Stimulated activated naive CD4-positive, alpha-beta T cell (primary cell): Measurements from ENCODE around the gene FAM20A.

Experiments
- DNase-seq, 6 experiments: peaks; one replicate each; lab custom pipeline; 2025; lab: John Stamatoyannopoulos, UW

Gene FAM20A

DNA sequence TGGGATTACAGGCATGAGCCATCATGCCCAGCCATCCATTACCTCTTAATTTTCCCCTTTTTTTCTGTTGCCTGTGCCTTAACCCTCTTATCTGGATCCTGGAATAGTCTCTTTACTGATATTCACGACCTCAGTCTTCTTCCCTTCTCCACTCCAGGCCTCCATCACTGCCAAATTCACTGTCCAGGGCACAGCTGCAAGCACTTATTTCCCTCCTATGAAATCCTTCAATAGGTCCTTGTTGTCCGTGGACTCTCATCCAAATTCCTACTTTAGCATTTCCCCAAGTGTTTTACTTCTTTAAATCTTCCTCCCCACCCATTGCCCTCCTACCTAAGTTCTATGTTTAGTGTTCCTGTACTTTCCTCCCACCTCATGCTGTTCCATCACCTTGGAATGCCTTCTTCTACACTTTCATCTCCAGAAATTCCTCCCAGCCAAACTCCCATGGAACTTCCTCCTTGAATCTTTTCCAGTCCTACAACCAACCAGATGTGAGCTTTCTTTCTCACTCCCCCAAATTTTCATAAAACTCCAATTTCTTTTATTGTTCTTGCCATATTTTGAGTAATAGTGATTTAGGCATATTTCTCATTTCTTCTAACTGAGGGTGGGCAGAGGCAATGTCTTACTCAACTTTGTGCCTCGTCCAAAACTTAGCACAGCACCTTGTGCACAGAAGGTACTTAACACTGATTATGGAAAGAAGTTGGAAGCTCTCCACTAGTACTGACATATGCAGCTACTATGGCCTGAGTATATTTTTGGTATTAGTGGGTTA, 35.3 kb downstream of the FAM20A start:
- no peak for DNase-seq

DNA sequence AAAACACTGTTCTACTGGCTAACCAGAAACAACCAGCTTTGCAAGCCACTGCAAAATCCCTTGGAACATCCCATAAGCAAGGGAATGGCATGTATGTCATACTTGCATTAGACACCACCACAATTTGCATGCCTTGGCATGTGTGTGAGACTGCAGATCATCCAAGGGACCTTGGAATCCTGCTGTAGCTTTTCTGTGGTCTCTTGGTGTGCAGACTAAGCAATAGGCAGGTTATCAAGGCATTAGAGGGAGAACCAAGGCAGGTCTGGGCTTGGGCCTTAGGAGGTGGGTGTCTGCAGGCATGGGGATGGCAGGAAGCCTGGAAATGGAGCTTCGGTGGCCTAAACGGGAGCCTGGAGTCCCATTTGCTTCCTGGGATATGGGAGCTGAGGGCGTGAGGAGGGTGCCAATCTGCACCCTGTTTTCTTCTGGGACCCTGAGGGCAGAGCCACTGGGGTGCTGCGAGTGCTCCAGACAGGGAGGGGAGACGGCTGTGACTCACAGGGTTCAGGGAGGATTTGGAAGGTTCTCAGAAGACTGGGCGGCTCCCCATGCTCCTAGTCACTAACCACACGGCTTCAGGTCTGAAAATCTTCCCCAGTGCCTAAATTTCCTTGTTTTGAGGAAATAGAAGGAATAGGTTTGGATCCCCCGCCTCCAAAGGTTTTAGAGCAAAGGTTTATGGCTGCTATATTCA, 36.6 kb downstream of the FAM20A start:
- no peak for DNase-seq

DNA sequence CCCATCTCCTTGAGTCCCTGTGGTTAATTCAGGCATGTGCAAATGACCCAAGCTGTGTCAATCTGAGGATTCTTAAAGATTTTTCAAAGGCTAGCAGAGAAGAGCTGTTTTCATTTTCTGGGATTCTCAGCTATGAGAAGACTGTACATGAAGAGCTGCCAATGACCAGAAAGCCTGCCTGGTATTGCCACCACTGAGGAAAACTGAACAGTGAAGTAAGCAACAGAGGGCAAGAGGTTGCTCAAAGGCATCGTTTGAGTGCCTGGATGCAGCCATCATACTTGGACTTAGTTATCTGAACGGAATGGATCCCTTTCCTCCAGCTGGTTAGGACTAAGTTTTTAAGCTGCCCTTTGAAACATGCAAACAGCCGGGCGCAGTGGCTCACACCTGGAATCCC, 38.4 kb downstream of the FAM20A start:
- no peak for DNase-seq

DNA sequence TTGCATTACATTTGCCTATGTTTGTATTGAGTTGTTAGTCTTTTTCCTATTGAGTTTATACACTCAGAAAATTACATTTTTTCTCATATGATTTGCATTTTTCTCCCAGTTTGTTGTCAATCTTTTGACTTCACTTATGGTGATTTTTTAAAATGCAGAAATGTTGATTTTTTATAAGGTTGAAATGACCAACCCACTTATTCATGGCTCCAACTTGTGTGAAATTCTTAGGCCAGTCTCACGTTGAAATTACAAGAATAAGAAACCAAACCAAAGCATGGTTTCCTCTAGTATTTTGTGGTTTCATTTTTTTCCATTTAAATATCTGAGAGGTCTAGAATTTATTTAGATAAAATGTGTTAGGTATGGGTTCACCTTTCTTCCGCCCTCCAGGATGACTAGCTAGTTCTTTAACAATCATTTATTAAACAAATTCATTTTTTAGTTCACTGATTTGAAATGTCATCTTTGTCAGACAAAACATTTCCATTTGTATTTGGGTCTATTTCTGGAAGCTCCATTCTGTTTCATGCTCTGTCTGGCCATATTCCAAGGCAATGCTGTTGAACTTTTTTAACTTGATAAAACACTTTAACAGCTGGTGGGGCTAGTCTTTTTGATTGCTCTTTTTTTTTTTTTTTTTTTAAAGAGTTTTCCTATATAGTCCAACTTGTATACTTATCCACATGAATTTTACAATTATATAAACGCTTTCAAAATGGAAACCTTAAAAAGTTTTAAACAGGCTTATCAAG, 40.0 kb downstream of the FAM20A start:
- DNase-seq = no peak

DNA sequence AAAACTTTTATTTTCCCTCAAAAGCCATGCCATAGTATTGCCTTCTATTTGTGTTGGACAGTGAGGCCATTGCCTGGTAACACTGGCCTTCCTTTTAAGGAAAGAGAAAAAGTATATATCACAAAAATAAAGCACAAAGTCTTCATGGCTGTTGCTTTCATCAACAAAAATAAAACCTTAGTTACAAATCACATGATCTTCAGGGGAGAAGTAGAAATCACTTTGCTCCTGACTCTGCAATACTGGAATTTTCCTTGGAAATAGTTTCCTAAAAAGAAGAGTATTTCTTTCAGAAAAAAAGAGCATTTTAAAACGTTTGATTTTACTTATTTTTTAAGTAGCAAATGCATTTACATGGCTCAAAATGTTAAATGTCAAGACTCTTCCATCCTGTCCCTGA, 41.9 kb downstream of the FAM20A start:
- DNase-seq = no peak

DNA sequence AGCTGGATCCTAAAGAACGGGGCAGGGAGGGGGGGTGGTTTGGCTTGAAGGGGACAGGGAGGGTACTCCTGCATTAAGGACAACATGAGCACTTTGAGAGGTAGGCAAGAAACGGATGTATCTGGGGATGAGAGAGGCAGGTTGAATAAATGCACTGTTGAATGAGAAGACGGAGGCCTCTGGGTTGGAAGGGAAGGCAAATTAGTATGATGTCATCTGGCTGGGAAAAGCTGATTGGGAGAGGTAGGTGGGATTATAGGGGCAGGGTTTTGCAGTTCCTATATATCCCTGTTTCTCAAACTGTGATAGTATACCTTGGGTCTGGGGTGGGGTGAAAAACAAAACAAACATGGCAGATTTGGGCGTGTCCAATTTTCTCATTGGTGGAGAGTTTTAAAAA, 44.6 kb downstream of the FAM20A start:
- no peak for DNase-seq

DNA sequence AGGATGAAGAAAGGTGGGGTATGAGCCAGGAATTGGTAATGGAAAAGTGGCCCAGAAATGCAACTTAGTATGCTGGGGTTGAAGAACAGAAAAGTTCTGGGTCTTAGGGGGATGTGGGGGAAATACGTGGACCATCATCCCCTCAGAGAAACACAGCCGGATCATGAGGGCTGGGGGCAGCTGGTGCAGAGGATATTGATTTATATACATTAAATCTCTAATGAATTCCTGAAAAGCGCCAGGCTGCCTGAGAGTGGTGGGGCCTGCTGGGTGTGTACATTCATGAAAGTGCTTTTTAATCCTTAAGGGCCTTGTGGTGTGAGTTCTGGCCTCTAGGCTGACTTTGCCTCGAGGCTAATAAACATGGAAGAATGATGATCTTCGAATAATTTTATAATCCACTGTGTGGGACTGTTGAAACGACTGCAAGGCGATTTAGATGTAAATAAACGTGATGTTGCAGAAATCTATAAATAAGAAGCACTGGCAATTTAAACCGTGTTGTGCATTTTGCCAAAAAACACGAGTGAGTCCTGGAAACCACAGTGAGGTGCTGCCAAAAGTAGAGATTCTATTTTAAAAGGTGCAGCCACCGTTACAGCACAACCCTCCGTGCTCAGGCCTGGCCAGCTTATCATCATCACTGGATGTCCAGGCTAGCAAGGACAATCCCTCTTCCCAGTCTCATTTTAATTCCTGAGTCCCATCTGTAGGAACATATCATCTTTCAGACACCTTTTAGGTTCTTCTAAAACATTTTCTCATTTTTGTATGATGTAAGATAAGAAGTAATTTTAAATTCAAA, 56.9 kb downstream of the FAM20A start:
- DNase-seq = no peak

DNA sequence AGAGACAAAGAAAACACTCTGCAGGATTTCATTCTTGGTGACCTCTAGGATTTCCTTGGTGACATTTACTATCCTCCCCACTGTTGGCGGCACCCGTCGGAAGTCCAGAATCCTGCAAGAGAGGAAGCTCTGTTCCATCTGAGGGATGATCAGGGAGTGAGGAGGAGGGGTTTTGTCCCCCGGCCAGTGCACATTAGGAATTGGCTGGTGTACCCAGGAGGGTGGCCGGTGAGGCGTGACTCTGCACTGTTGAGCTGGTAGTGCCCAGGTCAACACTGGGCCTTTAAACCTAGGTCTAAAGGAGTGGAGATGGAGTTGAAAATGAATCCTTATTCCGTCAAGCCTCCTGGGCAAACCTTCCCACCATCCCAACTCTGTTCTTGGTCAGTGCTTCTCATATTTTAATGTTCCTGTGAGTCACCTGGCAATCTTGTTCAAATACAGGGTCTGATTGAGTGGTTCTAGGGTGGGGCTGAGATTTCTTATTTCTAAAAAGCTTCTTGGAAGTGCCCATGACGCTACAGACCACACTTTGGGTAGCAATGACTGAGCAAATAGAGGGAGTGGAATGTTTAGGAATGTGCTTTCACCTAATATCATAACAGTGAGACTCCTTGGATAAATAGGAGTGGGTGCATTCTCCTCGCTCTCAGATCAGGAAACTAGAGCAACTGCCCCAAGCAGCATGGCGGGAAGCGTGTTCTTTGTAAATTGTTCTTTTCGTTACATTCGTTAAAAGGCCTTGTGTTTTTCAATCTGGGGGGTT, 58.3 kb downstream of the FAM20A start:
- no peak for DNase-seq

DNA sequence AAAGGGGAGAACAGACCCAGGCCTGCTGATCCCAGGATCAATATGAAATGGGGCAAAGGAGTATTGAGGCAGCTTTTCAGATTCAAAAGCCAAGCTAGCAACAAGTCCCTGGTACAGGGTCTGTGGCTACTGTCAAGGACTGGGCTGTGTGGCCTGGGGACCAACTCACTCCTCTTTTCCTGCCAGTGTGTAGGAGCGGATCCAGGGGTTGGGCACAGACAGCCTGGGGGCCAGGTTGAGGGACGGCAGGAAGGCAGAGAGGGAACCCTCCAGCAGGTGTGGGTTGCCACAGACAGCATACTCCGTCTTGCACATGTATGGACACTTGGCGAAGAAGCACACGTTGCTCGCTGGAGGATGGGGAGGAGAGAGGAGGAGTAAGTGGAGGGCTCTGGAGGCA, 59.4 kb downstream of the FAM20A start:
- DNase-seq = no peak

DNA sequence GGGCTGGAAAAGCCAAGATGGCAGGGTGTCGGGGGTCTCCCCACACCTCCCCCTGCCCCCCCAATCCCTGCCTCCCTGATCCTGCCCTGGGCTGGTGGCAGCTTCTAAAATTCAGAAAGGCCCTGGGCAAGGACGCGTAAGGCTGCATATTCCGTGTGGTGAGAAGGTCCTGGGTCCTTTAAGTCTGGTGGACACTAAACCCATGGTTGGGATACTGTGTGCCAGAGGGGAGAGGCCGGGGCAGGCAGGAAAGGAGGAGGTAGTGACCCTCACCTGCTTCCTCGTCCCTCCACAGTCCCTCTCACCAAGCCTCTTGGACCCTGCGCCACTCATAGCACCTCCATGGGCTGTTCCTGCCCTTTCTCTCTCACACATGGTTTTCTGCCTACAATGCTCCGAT, 60.2 kb downstream of the FAM20A start:
- DNase-seq = no peak

DNA sequence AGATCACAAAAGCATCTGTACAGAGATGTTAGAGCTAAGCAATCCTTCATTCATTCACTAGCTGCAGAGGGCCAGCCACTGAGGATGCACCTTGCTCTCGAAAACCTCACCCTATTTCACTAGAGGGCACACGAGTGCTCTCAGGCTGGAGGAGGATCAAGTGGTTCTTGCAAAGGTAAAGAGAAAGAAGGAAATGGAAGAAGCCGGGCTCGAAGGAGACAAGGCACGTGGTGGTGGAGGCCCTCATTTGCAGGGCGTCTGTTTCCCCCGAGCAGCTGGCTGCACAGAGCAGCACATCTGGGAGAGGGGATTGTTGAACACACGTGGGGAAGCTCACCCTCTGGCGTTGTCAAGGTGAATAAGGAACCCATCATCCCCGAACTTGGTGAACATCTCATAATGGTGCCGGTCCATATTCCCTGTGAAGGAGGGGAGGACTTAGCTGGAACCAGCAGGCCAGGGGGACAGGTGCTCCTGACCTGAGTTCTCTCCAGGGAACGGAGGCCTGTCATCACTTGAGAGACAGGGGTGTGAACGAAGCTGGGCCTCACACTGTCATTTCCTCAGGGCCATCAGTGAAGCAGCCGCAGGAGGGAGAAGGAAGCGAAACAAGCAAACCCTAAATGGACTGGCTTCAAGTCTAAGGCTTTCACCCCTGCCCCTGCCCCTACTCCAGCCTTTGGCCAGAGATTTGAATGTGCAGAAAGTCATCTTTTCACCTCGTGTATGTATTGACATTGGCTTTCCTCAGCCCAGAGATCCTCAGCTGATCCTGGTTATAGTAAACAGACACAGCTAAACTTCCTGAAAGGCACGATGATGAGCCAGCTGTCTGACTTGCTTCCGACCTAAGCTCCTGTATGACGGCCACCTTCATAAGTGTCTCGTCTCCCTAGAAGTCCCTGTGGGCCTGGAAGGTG, 61.4 kb downstream of the FAM20A start:
- no peak for DNase-seq

DNA sequence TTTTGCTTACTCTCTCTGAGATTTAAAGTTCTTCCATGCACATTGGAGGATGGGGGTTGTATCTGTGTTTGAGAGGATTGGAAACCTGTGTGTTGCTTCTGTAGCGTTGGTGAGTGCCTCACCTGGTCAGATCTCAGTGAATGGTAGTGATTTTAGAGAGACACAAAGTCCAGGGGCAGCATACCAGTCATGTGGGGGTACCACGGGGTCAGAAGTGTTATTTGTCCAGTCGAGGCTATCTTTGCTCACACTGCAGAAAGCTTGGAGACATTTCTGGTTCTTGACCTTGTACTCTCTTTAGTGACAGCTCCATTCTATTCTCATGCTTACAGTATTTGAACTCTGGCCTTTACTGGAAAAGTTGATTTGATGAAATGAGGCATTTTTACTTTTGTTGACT, 65.2 kb downstream of the FAM20A start:
- DNase-seq = no peak

DNA sequence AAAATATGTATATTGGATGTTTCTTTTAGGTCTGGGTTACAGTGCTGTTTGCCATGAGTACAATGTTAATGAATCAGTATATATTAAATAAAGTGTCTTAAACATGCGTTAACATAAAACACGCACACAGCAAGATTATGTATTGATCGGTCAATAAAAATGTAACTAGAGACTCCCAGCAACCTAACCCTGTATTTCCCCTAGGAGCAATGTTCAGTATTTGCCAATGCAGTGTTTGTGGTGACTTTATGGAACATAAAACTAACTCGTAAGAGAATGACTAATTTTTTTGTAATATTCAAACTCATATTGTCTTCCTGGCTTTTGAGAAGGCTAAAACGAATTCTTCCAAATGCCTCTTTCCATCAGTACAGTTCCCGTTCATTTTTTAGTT, 66.5 kb downstream of the FAM20A start:
- DNase-seq = no peak

DNA sequence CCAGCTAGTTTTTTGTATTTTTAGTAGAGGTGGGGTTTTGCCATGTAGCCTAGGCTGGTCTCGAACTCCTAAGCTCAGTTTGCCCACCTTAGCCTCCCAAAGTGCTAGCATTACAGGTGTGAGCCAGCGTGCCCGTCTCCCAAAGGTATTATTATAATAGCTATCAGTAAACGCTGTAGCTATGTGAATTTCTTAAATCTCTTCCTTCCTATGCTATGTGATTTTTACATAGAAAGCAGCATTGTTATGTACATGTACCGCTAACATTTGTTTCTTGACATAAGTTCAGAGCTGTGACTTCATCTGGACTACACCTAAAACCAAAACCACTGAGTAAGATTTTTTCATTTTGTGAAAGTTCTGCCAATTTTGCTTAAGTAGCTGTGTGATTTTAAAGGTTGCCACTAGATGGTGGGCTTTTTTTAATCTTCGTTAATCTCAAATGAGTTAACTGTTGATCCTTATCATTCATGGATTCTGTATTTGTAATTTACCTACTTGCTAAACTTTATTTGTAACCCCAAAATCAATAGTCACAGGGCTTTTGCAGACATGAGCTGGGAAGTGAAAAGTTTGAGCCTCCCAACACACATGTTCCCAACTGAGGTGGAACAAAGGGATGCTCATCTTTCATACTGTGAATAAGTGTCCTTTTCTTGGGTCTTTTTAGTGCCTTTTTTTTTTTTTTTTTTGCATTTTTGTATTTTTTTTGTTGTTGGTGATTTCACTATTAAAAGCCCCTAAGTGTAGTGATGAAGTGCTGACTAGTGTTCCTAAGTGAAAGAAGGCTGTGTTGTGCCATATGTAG, 67.1 kb downstream of the FAM20A start:
- DNase-seq = no peak

DNA sequence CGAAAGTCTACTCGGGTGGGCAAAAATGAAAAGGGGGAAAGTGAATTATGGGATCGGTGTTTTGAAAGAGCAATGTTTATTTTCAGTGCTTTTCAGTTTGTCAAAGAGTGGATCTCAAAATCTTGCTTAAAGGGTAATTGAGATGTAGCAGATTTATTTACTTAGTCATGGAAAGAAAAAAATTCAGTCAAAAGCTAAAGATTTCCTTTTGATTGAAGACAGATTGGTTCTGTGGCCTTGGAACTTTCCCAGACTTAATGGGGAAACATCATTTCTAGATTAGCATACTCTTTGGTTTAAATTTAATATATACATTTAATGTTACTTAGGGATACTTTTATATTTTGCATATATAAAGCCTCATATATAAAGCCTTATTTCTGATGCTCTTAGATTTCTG, 68.3 kb downstream of the FAM20A start:
- no peak for DNase-seq

DNA sequence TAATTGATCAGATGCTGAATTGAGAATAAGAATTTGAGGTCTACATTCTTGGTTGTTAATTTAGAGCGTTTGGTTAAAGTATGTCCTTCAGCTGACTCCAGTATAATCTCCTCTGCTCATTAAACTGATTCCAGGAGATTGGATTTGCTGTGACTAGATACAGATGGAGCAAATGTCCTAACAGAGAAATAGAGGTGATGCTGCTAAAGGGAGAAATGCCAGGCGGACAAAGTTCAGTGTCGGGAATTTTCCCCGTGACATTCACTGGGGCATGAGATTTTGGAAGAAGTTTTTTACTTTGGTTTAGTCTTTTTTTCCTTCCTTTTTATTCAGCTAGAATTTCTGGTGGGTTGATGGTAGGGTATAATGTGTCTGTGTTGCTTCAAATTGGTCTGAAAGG, 69.9 kb downstream of the FAM20A start:
- no peak for DNase-seq

DNA sequence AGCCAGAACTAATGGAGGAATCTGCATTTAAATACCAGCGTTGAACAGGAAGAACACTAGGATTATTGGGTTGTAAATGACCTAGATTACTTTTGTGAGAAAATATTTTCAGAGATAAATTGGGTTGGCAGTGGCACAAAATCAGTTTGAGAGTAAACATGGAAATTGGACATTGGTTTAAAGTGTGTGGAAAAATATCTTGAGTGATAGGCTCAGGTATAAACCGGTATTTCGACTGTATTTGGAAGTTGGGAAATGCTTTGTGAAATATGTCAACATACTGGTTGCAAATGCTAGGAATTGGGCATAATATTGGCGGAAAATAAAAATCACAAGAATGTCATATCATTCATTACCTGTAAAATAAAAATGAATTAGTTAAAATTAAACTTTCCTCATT, 73.9 kb downstream of the FAM20A start:
- DNase-seq = no peak

DNA sequence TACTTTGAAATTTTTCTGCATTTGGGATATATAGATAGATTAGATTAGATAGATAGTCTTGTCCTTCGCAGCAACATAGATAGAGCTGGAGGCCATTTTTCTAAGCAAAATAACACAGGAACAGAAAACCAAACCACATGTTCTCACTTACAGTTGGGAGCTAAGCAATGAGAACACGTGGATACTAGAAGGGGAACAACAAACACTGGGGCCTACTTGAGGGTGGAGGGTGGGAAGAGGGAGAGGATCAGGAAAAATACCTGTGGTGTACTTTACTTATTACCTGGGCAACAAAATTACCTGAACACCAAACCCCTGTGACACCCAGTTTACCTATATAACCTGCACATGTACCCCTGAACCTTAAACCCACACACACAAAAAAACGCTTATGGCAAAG, 74.6 kb downstream of the FAM20A start:
- no peak for DNase-seq

DNA sequence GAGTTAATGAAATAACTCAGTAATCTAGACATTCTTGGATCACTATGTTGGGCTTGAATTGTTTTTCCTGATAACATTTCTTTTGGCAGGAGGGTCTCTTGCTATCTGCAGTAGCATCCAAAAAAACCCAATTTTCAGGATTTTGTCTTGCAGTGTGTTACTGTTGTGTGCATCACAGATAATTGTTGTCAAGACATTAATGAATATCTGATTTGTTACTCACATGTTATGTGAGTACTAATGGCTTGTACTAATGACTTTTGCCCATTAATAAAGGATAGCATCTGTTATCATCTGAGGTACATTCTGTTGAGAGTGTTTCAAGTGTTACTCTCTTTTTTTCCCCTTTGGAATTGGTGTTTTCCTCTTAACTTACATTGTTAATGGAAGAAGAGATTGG, 78.9 kb downstream of the FAM20A start:
- DNase-seq = no peak

DNA sequence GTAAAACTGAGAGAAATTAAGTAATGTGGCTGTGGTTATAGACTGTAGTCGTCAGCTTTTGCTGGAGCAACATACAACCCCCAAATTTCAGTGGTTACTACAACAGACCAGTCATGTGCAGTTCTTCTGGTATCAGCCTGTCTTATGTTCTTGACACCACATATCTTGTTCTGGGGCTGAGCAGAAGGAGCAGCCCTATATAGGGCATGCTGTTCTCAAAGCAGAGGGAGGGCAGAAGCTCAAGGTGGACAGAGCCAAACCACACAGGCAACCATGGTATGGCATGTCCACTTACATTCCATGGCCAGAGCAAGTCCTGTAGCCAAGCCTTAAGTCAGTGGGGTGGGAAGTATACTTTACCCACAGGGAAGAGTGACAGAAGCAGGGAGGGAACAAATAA, 81.3 kb downstream of the FAM20A start:
- DNase-seq = no peak
